ENCODE results near the gene SPATA20. TPM values are rescaled to one million over a fixed set of nuclear protein-coding genes. Genes with fewer than 3 reads are reported as not detected.
A peak's percentile ranks its signal among the peaks of the same experiment; 100 is the strongest.

Gene SPATA20
- total RNA-seq, 4 donors from 2014 or later: 22.3 to 67.9 (median 29.1) TPM

DNA sequence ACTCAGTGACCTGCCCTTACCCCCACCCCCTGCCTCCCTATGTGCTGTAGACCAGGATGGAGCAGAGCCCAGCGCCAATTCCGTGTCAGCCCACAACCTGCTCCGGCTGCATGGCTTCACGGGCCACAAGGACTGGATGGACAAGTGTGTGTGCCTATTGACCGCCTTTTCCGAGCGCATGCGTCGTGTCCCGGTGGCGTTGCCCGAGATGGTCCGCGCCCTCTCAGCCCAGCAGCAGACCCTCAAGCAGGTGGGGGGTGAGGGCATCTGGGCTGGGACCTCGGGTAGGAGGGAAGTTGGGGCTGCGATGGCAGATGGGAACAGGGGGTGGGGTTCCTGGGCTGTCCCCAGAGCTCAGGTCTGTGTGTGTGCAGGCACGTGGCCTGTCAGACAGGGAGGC lies 7.2 kb downstream of the SPATA20 start:
- no peak overlapping the region for H3K4me3 ChIP-seq
- intact Hi-C loops (cut with DNase I; ENCODE audit: low total_unique reads) (no loop called here), in situ Hi-C loops (cut with MboI; ENCODE audit: low sequenced_read_pairs in 4 of 4) (loop anchor here in 1 of 4 donors (10.0 kb wide), 2 partner anchors 71 to 141 kb away; no protein-coding TSS in a partner anchor)
- H3K36me3 ChIP-seq: peaks cover 0 to 8% of the 10 kb centered on the region in 2 donors
- H3K27me3 ChIP-seq: peaks cover 9 to 13% (median 11%) of the 10 kb centered on the region in 3 donors
- ATAC-seq (no peak), DNase-seq (no peak)
- no peaks in the 10 kb centered on the region for H3K9me3 ChIP-seq
- no peak overlapping the region for H3K27ac ChIP-seq
- H3K4me1 ChIP-seq: peaks cover 3 to 6% of the 10 kb centered on the region in 2 donors
- no peak for TF ChIP-seq POLR2A (IDR thresholded peaks at IDR 0.05)
- TF ChIP-seq, protein P1, sequence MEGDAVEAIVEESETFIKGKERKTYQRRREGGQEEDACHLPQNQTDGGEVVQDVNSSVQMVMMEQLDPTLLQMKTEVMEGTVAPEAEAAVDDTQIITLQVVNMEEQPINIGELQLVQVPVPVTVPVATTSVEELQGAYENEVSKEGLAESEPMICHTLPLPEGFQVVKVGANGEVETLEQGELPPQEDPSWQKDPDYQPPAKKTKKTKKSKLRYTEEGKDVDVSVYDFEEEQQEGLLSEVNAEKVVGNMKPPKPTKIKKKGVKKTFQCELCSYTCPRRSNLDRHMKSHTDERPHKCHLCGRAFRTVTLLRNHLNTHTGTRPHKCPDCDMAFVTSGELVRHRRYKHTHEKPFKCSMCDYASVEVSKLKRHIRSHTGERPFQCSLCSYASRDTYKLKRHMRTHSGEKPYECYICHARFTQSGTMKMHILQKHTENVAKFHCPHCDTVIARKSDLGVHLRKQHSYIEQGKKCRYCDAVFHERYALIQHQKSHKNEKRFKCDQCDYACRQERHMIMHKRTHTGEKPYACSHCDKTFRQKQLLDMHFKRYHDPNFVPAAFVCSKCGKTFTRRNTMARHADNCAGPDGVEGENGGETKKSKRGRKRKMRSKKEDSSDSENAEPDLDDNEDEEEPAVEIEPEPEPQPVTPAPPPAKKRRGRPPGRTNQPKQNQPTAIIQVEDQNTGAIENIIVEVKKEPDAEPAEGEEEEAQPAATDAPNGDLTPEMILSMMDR (IDR thresholded peaks at IDR 0.05 in 4 of 5, conservative IDR thresholded peaks at IDR 0.05 in 1 of 5): no peak

DNA sequence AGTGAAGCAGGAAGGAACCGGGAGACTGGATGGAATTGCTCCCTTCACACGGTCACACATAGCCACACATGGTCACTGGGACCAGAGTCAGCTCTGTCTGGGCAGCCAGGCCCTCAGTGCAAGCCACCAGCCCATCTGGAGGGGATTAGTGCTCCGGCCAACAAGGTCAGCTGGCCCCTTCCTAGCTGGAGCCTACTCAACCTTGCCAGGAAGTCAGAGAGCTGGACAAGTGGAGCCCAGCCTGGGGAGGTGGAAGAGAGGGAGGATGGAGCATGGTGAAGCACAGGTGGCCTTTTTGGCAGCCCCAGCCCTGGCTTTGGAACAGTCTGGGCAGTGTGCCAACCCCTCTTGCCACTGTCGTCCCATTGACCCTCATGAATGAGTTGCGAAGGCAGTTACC lies 9.8 kb downstream of the SPATA20 start:
- DNase-seq: peak in 1 of 2 donors; percentile 33
- H3K4me1 ChIP-seq: peaks cover 14 to 25% of the 10 kb centered on the region in 2 donors
- no peaks in the 10 kb centered on the region for H3K36me3 ChIP-seq
- H3K4me3 ChIP-seq: no peak overlapping the region
- intact Hi-C loops (cut with DNase I; ENCODE audit: low total_unique reads) (no loop called here), in situ Hi-C loops (cut with MboI; ENCODE audit: low sequenced_read_pairs in 4 of 4) (loop anchor here in 1 of 4 donors (10.0 kb wide), 2 partner anchors 68 to 138 kb away; no protein-coding TSS in a partner anchor)
- H3K27ac ChIP-seq: no peak overlapping the region
- TF ChIP-seq, protein P1 (IDR thresholded peaks at IDR 0.05 in 4 of 5, conservative IDR thresholded peaks at IDR 0.05 in 1 of 5): no peak
- TF ChIP-seq POLR2A (IDR thresholded peaks at IDR 0.05): no peak
- H3K9me3 ChIP-seq: no peaks in the 10 kb centered on the region
- peaks cover 31 to 37% (median 32%) of the 10 kb centered on the region in 3 donors for H3K27me3 ChIP-seq
- ATAC-seq: no peak

DNA sequence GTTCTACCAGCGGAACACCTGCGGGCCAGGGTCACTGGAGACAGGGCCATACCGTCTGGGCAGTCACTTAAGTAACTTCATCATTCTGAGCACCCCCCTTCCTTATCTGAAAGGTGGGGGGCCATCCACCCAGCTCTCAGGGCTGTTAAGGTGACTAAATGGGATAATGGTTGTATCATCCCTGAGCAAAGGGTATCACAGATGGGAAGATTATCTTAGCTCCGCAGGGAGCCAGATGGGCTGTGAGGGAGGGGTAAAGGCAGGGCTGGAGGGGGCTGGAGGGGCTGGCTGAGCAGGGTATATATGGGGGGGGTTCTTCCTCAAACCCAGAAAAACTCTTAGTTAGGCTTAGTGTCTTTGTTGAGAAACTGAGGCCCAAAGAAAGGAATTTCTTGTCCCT lies 10.7 kb downstream of the SPATA20 start:
- Histone ChIP-seq H3K27ac (no peak overlapping the region), H3K4me1 (peaks cover 14 to 25% of the 10 kb centered on the region in 2 donors), H3K27me3 (peaks cover 37 to 45% (median 40%) of the 10 kb centered on the region in 3 donors), H3K4me3 (no peak overlapping the region), H3K36me3 (no peaks in the 10 kb centered on the region), H3K9me3 (no peaks in the 10 kb centered on the region)
- intact Hi-C loops (cut with DNase I; ENCODE audit: low total_unique reads): no loop called here
- TF ChIP-seq, protein P1 (IDR thresholded peaks at IDR 0.05 in 4 of 5, conservative IDR thresholded peaks at IDR 0.05 in 1 of 5): no peak
- TF ChIP-seq POLR2A (IDR thresholded peaks at IDR 0.05): no peak
- no peak for ATAC-seq
- no peak for DNase-seq
- in situ Hi-C loops (cut with MboI; ENCODE audit: low sequenced_read_pairs in 4 of 4): loop anchor here in 1 of 4 donors (10.0 kb wide), 2 partner anchors 67 to 137 kb away; no protein-coding TSS in a partner anchor

DNA sequence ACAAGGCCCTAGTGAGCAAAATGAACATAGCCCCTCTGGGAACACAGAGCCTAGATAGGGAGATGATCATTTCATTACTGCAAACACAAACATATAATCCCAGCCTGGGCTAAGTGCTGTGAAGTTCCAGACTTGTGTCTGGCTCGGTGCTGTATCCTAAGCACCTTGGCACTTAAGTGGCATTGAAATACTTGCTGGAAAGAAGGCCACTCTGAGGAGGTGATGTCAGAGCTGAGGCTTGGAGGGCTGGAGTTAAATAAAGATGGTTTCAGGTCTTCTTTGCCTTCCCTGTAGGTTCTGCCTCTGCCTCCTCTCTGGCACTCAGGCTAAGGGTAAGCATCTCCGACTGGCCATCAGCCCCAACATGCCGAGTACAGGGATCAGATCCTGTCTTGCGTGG lies 11.1 kb downstream of the SPATA20 start:
- intact Hi-C loops (cut with DNase I; ENCODE audit: low total_unique reads): no loop called here
- Histone ChIP-seq H3K4me1 (peaks cover 14 to 25% of the 10 kb centered on the region in 2 donors), H3K36me3 (no peaks in the 10 kb centered on the region)

More for the DNA sequence above, 11.1 kb downstream of the SPATA20 start:
- TF ChIP-seq, protein P1 (IDR thresholded peaks at IDR 0.05 in 4 of 5, conservative IDR thresholded peaks at IDR 0.05 in 1 of 5): no peak
- TF ChIP-seq POLR2A (IDR thresholded peaks at IDR 0.05): no peak
- in situ Hi-C loops (cut with MboI; ENCODE audit: low sequenced_read_pairs in 4 of 4): loop anchor here in 1 of 4 donors (10.0 kb wide), 2 partner anchors 67 to 137 kb away; no protein-coding TSS in a partner anchor
- peaks cover 42 to 50% (median 44%) of the 10 kb centered on the region in 3 donors for H3K27me3 ChIP-seq
- DNase-seq: no peak
- no peak for ATAC-seq
- no peak overlapping the region for H3K27ac ChIP-seq
- no peak overlapping the region for H3K4me3 ChIP-seq
- H3K9me3 ChIP-seq: no peaks in the 10 kb centered on the region
